Tibial nerve (tissue), 4 donors: Measurements from ENCODE around the gene PSMG4. TPM values are rescaled to one million over a fixed set of nuclear protein-coding genes. Genes with fewer than 3 reads are reported as not detected.
A peak's percentile ranks its signal among the peaks of the same experiment; 100 is the strongest.

Source experiments
- DNase-seq, 2 donors: peaks; one replicate each; pipeline ENCODE4 v3.0.0-alpha.2; 2019; ENCODE audit warnings: low spot score in 2 of 2
- H3K27ac ChIP-seq, 4 donors: fragments of 200-600 bp; sonication (generic) in 3 of 4; one replicate each; pipeline ENCODE4 v1.5.1; 2017 to 2019; ENCODE audit warnings: mild to moderate bottlenecking in 1 of 4
- H3K27me3 ChIP-seq, 2 donors: fragments of 200-600 bp; sonication (generic) in 1 of 2; one replicate each; pipeline versions ENCODE4 v1.5.1 to v1.6.0; 2017 to 2019
- H3K36me3 ChIP-seq, 3 donors: fragments of 200-600 bp; sonication (generic); one replicate each; pipeline ENCODE4 v1.5.1; 2018 to 2019
- H3K4me1 ChIP-seq, 4 donors: fragments of 200-600 bp; sonication (generic) in 3 of 4; one replicate each; pipeline ENCODE4 v1.5.1; 2017 to 2019
- H3K4me3 ChIP-seq, 4 donors: fragments of 200-600 bp; sonication (generic) in 3 of 4; one replicate each; pipeline ENCODE4 v1.5.1; 2017 to 2019; ENCODE audit warnings: mild to moderate bottlenecking in 1 of 4, moderate library complexity in 1 of 4
- H3K9me3 ChIP-seq, 4 donors: fragments of 200-600 bp; sonication (generic) in 3 of 4; one replicate each; pipeline ENCODE4 v1.5.1; 2017 to 2019
- EP300 ChIP-seq, 2 donors: sonication (generic); formaldehyde crosslinking; IDR thresholded peaks; one replicate each; pipeline ENCODE4 v1.6.1; 2017; ENCODE audit warnings: antibody characterized with exemption in 2 of 2, mild to moderate bottlenecking in 1 of 2
- POLR2A ChIP-seq, 2 donors: fragments of 450-650 bp; IDR thresholded peaks; one replicate each; pipeline ENCODE4 v1.6.1; 2017; ENCODE audit warnings: antibody characterized with exemption in 2 of 2, mild to moderate bottlenecking in 2 of 2, moderate library complexity in 2 of 2
- WGBS, 2 donors: methylation state at CpG; one replicate each; pipeline ENCODE4 v1.1.5; 2018; 5-methylcytosine and 5-hydroxymethylcytosine counted together
- total RNA-seq, 4 donors: library from RNA; depleted of rRNA; stranded (reverse); fragments of >200 nt; gene quantifications; one replicate each; pipeline ENCODE4 v1.1.0, GENCODE V29; 2016
- TF ChIP-seq, protein P1 (sequence below), 5 experiments: fragments of 200-600 bp in 3 of 5; fragments of 450-650 bp in 2 of 5; sonication (generic) in 3 of 5; IDR thresholded peaks; one replicate each; pipeline ENCODE4 v1.5.1; 2016 to 2019; ENCODE audit warnings: antibody characterized with exemption in 5 of 5, mild to moderate bottlenecking in 3 of 5, moderate library complexity in 2 of 5

The PSMG4 gene
- total RNA-seq, 4 donors from 2014 or later, result 14.7 to 36.5 (median 31.8) TPM

DNA sequence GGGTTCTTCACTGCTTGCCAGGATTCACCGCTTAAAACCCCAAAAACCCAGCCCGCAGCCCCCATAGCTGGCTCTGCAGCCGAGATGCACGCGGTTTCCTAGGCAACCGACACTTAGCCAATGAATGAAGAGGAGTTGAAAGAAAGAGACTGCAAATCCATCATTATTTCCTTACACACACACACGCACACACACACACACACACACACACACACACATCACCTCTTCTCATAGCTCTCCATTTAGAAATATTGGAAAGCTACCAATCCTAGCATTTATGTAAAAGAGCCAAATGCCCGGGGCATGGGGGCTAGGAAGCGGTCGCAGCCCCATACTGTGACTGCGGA is 27.9 kb upstream of the PSMG4 start:
- peak overlapping the region; percentile 34 to 63 (median 52) for H3K4me3 ChIP-seq
- 1 to 2% methylated on average over 11 of the region's 11 CpGs for WGBS, 2 donors
- H3K4me1 ChIP-seq, result peaks cover 0 to 60% (median 40%) of the 10 kb centered on the region in 4 donors
- H3K27ac ChIP-seq, result peak overlapping the region in 3 of 4 donors; percentile 80 to 92 (median 88)
- TF ChIP-seq EP300 (IDR thresholded peaks at IDR 0.05), result no peak
- TF ChIP-seq, protein P1, sequence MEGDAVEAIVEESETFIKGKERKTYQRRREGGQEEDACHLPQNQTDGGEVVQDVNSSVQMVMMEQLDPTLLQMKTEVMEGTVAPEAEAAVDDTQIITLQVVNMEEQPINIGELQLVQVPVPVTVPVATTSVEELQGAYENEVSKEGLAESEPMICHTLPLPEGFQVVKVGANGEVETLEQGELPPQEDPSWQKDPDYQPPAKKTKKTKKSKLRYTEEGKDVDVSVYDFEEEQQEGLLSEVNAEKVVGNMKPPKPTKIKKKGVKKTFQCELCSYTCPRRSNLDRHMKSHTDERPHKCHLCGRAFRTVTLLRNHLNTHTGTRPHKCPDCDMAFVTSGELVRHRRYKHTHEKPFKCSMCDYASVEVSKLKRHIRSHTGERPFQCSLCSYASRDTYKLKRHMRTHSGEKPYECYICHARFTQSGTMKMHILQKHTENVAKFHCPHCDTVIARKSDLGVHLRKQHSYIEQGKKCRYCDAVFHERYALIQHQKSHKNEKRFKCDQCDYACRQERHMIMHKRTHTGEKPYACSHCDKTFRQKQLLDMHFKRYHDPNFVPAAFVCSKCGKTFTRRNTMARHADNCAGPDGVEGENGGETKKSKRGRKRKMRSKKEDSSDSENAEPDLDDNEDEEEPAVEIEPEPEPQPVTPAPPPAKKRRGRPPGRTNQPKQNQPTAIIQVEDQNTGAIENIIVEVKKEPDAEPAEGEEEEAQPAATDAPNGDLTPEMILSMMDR (IDR thresholded peaks at IDR 0.05), result no peak
- TF ChIP-seq POLR2A (IDR thresholded peaks at IDR 0.05), result no peak
- peak in 1 of 2 donors; percentile 28 for DNase-seq
- H3K36me3 ChIP-seq, result no peaks in the 10 kb centered on the region
- H3K9me3 ChIP-seq, result no peaks in the 10 kb centered on the region
- peaks cover 0 to 63% of the 10 kb centered on the region in 2 donors for H3K27me3 ChIP-seq

DNA sequence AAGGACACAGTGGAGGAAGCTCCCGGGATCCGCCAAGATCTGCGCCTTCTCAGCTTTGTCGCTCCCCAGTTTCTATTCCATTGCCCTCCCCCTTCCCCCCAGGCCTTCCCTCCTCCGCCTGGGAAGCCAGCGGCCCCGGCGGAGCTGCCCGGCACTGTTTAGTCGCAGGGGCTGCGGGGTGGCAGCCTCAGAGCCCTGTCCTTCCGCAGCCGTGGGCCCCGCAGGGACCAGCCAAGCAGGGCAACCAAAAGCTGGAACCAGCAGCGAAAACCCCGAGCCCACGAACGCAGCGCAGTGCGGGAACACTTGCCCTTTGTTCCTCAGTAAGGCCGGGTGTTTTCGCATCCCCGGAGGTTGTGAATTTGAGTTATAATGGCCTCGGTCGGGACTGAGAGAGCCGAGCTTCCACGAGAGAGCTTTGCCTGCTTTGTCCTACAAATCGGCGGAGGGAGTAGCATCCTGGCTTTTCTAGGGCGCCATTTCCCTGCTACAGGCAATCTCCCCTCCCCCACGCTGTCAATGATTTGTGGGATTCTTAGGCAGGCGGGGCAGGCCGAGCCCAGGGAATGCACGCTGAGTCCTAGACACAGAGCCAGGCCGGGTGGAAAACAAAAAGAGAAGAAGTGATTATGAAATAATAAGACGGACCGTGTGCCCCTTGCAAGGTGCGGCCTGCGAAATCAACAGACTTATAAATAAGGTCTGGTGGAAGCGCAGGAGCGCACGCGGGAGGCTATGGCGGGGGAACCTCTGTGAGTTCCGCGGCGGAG is 27.3 kb upstream of the PSMG4 start:
- Histone ChIP-seq H3K36me3 (no peaks in the 10 kb centered on the region), H3K4me3 (peak overlapping the region; percentile 34 to 63 (median 52)), H3K27ac (peak overlapping the region; percentile 9 to 92 (median 84)), H3K4me1 (peaks cover 0 to 60% (median 40%) of the 10 kb centered on the region in 4 donors), H3K9me3 (no peaks in the 10 kb centered on the region), H3K27me3 (peaks cover 0 to 62% of the 10 kb centered on the region in 2 donors)
- DNase-seq, result peak; percentile 46 to 86
- TF ChIP-seq POLR2A (IDR thresholded peaks at IDR 0.05), result peak in 1 of 2 donors; percentile 33
- TF ChIP-seq, protein P1 (IDR thresholded peaks at IDR 0.05), result peak in 1 of 5 experiments; percentile 9
- peak in 1 of 2 donors; percentile 80 for TF ChIP-seq EP300 (IDR thresholded peaks at IDR 0.05)
- WGBS, 2 donors, result 1% methylated on average over 36 to 41 of the region's 47 CpGs

- peak overlapping the region; percentile 9 to 92 (median 84) for H3K27ac ChIP-seq
- peak overlapping the region; percentile 34 to 63 (median 52) for H3K4me3 ChIP-seq
- WGBS, 2 donors, result 21 to 31% methylated on average over 22 to 23 of the region's 23 CpGs
- DNase-seq, result no peak
- no peaks in the 10 kb centered on the region for H3K36me3 ChIP-seq
- peaks cover 0 to 53% (median 33%) of the 10 kb centered on the region in 4 donors for H3K4me1 ChIP-seq
- H3K9me3 ChIP-seq, result no peaks in the 10 kb centered on the region
- H3K27me3 ChIP-seq, result peaks cover 0 to 55% of the 10 kb centered on the region in 2 donors
- TF ChIP-seq POLR2A (IDR thresholded peaks at IDR 0.05), result no peak
- no peak for TF ChIP-seq EP300 (IDR thresholded peaks at IDR 0.05)
- TF ChIP-seq, protein P1 (IDR thresholded peaks at IDR 0.05), result no peak
These were observed 26.5 kb upstream of the PSMG4 start for GRCh38 chr6:3232017-3232945.

GRCh38 chr6:3233321-3233720 is 25.4 kb upstream of the PSMG4 start:
- WGBS, 2 donors, result 89 to 95% methylated on average over 3 of the region's 3 CpGs
- no peaks in the 10 kb centered on the region for H3K36me3 ChIP-seq

GRCh38 chr6:3233904-3234303 is 24.8 kb upstream of the PSMG4 start:
- no peaks in the 10 kb centered on the region for H3K9me3 ChIP-seq
- 86 to 92% methylated on average over 3 of the region's 3 CpGs for WGBS, 2 donors

More at GRCh38 chr6:3233321-3233720, 25.4 kb upstream of the PSMG4 start:
- Histone ChIP-seq H3K9me3 (no peaks in the 10 kb centered on the region), H3K27ac (no peak overlapping the region), H3K4me1 (peaks cover 0 to 44% (median 23%) of the 10 kb centered on the region in 4 donors), H3K4me3 (no peak overlapping the region), H3K27me3 (peaks cover 0 to 44% of the 10 kb centered on the region in 2 donors)
- DNase-seq, result no peak
- TF ChIP-seq EP300 (IDR thresholded peaks at IDR 0.05), result no peak

More at GRCh38 chr6:3233904-3234303, 24.8 kb upstream of the PSMG4 start:
- H3K27ac ChIP-seq, result no peak overlapping the region
- no peaks in the 10 kb centered on the region for H3K36me3 ChIP-seq
- TF ChIP-seq EP300 (IDR thresholded peaks at IDR 0.05) (no peak), POLR2A (IDR thresholded peaks at IDR 0.05) (no peak)
- TF ChIP-seq, protein P1 (IDR thresholded peaks at IDR 0.05), result no peak
- DNase-seq, result no peak
- peaks cover 0 to 38% of the 10 kb centered on the region in 2 donors for H3K27me3 ChIP-seq
- peaks cover 0 to 38% (median 17%) of the 10 kb centered on the region in 4 donors for H3K4me1 ChIP-seq
- no peak overlapping the region for H3K4me3 ChIP-seq
